Neutrophil (primary cell): Measurements from ENCODE around the gene AADACL2.

Experiments
- H3K27ac ChIP-seq: fragments of 200-600 bp; sonication (generic); 2 replicates; pipeline ENCODE4 v1.5.1; 2016; ENCODE audit warnings: mild to moderate bottlenecking, moderate library complexity
- H3K27me3 ChIP-seq: fragments of 200-600 bp; sonication (generic); 2 replicates; pipeline ENCODE4 v1.6.0; 2016; ENCODE audit warnings: mild to moderate bottlenecking
- H3K36me3 ChIP-seq: fragments of 200-600 bp; sonication (generic); 2 replicates; pipeline ENCODE4 v1.5.1; 2017
- H3K4me1 ChIP-seq, 2 experiments: fragments of 200-600 bp in 1 of 2; sonication (generic) in 1 of 2; 1 replicate in 1 of 2; 2 replicates in 1 of 2; pipeline versions ENCODE4 v1.5.1 to v1.6.1; 2013 to 2016; ENCODE audit warnings: low read depth in 1 of 2, low read length in 1 of 2, mild to moderate bottlenecking in 1 of 2, moderate library complexity in 1 of 2; ENCODE audit not compliant: control insufficient read depth in 1 of 2, insufficient read depth in 1 of 2
- H3K4me3 ChIP-seq, 2 experiments: fragments of 200-600 bp in 1 of 2; sonication (generic) in 1 of 2; 1 replicate in 1 of 2; 2 replicates in 1 of 2; pipeline ENCODE4 v1.5.1; 2013 to 2016; ENCODE audit warnings: low read depth in 1 of 2, low read length in 1 of 2, mild to moderate bottlenecking in 1 of 2, moderate library complexity in 1 of 2
- H3K9me3 ChIP-seq: fragments of 200-600 bp; sonication (generic); 2 replicates; pipeline ENCODE4 v1.5.1; 2016
- TF ChIP-seq, protein P1 (sequence below): fragments of 200-600 bp; sonication (generic); IDR thresholded peaks from 2 replicates; pipeline ENCODE4 v1.5.1; 2016; ENCODE audit warnings: antibody characterized with exemption

Gene AADACL2

DNA sequence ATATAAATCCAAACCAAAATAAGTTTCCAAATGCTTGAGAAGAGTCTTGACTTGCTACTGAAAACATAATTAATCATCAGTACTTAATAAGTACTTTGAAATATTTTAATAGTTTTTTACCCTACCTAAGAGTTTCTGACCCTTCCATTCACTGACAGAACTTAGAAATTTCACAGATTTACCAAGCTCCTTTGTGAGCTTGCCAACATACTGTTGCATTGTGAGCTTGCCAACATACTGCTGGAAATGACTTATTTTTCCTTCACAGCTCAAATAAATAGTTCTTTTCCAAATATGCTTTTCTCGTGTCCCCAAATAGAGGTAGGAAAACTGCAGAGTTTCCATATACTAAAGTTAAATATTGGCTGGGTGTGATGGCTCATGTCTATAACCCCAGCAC, 70.5 kb downstream of the AADACL2 start:
- Histone ChIP-seq H3K4me3 (no peak overlapping the region), H3K36me3 (no peaks in the 10 kb centered on the region), H3K27ac (no peak overlapping the region), H3K4me1 (no peaks in the 10 kb centered on the region), H3K9me3 (no peaks in the 10 kb centered on the region), H3K27me3 (no peaks in the 10 kb centered on the region)
- TF ChIP-seq, protein P1, sequence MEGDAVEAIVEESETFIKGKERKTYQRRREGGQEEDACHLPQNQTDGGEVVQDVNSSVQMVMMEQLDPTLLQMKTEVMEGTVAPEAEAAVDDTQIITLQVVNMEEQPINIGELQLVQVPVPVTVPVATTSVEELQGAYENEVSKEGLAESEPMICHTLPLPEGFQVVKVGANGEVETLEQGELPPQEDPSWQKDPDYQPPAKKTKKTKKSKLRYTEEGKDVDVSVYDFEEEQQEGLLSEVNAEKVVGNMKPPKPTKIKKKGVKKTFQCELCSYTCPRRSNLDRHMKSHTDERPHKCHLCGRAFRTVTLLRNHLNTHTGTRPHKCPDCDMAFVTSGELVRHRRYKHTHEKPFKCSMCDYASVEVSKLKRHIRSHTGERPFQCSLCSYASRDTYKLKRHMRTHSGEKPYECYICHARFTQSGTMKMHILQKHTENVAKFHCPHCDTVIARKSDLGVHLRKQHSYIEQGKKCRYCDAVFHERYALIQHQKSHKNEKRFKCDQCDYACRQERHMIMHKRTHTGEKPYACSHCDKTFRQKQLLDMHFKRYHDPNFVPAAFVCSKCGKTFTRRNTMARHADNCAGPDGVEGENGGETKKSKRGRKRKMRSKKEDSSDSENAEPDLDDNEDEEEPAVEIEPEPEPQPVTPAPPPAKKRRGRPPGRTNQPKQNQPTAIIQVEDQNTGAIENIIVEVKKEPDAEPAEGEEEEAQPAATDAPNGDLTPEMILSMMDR: no peak

GRCh38 chr3:151806838-151807237, 73.1 kb downstream of the AADACL2 start:
- Histone ChIP-seq H3K9me3 (no peaks in the 10 kb centered on the region), H3K4me3 (no peak overlapping the region), H3K4me1 (no peaks in the 10 kb centered on the region), H3K27ac (no peak overlapping the region), H3K27me3 (no peaks in the 10 kb centered on the region), H3K36me3 (no peaks in the 10 kb centered on the region)
- TF ChIP-seq, protein P1: no peak
